ENCODE data around the gene SIK3.

SIK3 gene

GRCh38 chr11:116931206-116931953 lies 166.8 kb downstream of the SIK3 start:
- DNase-seq (ENCODE audit: low read depth, low spot score) = no peak

- DNase-seq (ENCODE audit: low read depth, low spot score) = no peak
Observed at GRCh38 chr11:116930586-116930985, 167.6 kb downstream of the SIK3 start.

- no peak for DNase-seq (ENCODE audit: low read depth, low spot score)
Observed at GRCh38 chr11:116930177-116930576, 168.1 kb downstream of the SIK3 start.

- no peak for DNase-seq (ENCODE audit: low read depth, low spot score)
Observed at GRCh38 chr11:116929414-116930090, 168.7 kb downstream of the SIK3 start.

- DNase-seq (ENCODE audit: low read depth, low spot score) = no peak
Observed at GRCh38 chr11:116928845-116929244, 169.4 kb downstream of the SIK3 start.

- no peak for DNase-seq (ENCODE audit: low read depth, low spot score)
Observed at GRCh38 chr11:116928102-116928777, 170.0 kb downstream of the SIK3 start.

- no peak for DNase-seq (ENCODE audit: low read depth, low spot score)
Observed at GRCh38 chr11:116927163-116927974, 170.9 kb downstream of the SIK3 start.

GRCh38 chr11:116925050-116925449 lies 173.2 kb downstream of the SIK3 start:
- DNase-seq (ENCODE audit: low read depth, low spot score) = no peak

- no peak for DNase-seq (ENCODE audit: low read depth, low spot score)
Observed at GRCh38 chr11:116918925-116919655, 179.1 kb downstream of the SIK3 start.

GRCh38 chr11:116917632-116918031 lies 180.6 kb downstream of the SIK3 start:
- no peak for DNase-seq (ENCODE audit: low read depth, low spot score)

- no peak for DNase-seq (ENCODE audit: low read depth, low spot score)
Observed at GRCh38 chr11:116916886-116917285, 181.3 kb downstream of the SIK3 start.

GRCh38 chr11:116916052-116916451 lies 182.2 kb downstream of the SIK3 start:
- DNase-seq (ENCODE audit: low read depth, low spot score) = no peak

- no peak for DNase-seq (ENCODE audit: low read depth, low spot score)
Observed at GRCh38 chr11:116913000-116913399, 185.2 kb downstream of the SIK3 start.

- no peak for DNase-seq (ENCODE audit: low read depth, low spot score)
Observed at GRCh38 chr11:116911976-116912734, 186.1 kb downstream of the SIK3 start.

- DNase-seq (ENCODE audit: low read depth, low spot score) = no peak
Observed at GRCh38 chr11:116910847-116911246, 187.4 kb downstream of the SIK3 start.

- no peak for DNase-seq (ENCODE audit: low read depth, low spot score)
Observed at GRCh38 chr11:116910378-116910777, 187.8 kb downstream of the SIK3 start.

GRCh38 chr11:116909245-116909644 lies 189.0 kb downstream of the SIK3 start:
- no peak for DNase-seq (ENCODE audit: low read depth, low spot score)

GRCh38 chr11:116906479-116906878 lies 191.7 kb downstream of the SIK3 start:
- DNase-seq (ENCODE audit: low read depth, low spot score) = no peak

- no peak for DNase-seq (ENCODE audit: low read depth, low spot score)
Observed at GRCh38 chr11:116903090-116903489, 195.1 kb downstream of the SIK3 start.

GRCh38 chr11:116901964-116902688 lies 196.1 kb downstream of the SIK3 start:
- DNase-seq (ENCODE audit: low read depth, low spot score) = no peak
